NCI-H345 treated with DMSO at 0.1 percent for 48 hours (cell line): ENCODE results near the gene TMEM238.

Experiments
- DNase-seq: peaks from one replicate; lab custom pipeline; 2025; ENCODE audit not compliant: unreplicated experiment; lab: John Stamatoyannopoulos, UW

TMEM238 gene

GRCh38 chr19:55382013-55382412 lies 2.1 kb downstream of the TMEM238 start:
- DNase-seq, result no peak

- DNase-seq, result no peak
Measured at GRCh38 chr19:55379174-55379573, 4.9 kb downstream of the TMEM238 start.

- no peak for DNase-seq
Measured at GRCh38 chr19:55377356-55378131, 6.5 kb downstream of the TMEM238 start.

GRCh38 chr19:55376241-55376933 lies 7.7 kb downstream of the TMEM238 start, which contains the start of gene TMEM190:
TMEM190 (plus strand) TSS chr19:55376826; CDS start chr19:55376854, 28 bp downstream.
- DNase-seq, result no peak

GRCh38 chr19:55373993-55374757 lies 9.9 kb downstream of the TMEM238 start:
- DNase-seq, result no peak

GRCh38 chr19:55373306-55373992 lies 10.6 kb downstream of the TMEM238 start:
- DNase-seq, result no peak

- no peak for DNase-seq
Measured at GRCh38 chr19:55372316-55373081, 11.6 kb downstream of the TMEM238 start.

GRCh38 chr19:55370305-55370988 lies 13.6 kb downstream of the TMEM238 start, which contains the start of gene IL11:
IL11 (minus strand) TSS chr19:55370463; CDS start chr19:55370310, 153 bp downstream.
- no peak for DNase-seq

GRCh38 chr19:55369653-55370304 lies 14.3 kb downstream of the TMEM238 start:
- no peak for DNase-seq

- DNase-seq, result no peak
Measured at GRCh38 chr19:55368701-55369563, 15.2 kb downstream of the TMEM238 start.

GRCh38 chr19:55368106-55368505 lies 16.0 kb downstream of the TMEM238 start:
- DNase-seq, result no peak

- DNase-seq, result no peak
Measured at GRCh38 chr19:55366790-55367189, 17.3 kb downstream of the TMEM238 start.

- no peak for DNase-seq
Measured at GRCh38 chr19:55365964-55366363, 18.1 kb downstream of the TMEM238 start.

- no peak for DNase-seq
Measured at GRCh38 chr19:55365245-55365644, 18.8 kb downstream of the TMEM238 start.

GRCh38 chr19:55362990-55363716 lies 20.9 kb downstream of the TMEM238 start, which contains the start of gene GARIN5B:
GARIN5B (minus strand) TSS chr19:55363260; CDS start chr19:55363066, 194 bp downstream.
- DNase-seq, result no peak

GRCh38 chr19:55362174-55362989 lies 21.7 kb downstream of the TMEM238 start:
- no peak for DNase-seq
